Activated gamma-delta T cell treated with anti-CD3 and anti-CD28 coated beads, Interleukin-2, amount 50 U/mL, for 16 hours (primary cell): ENCODE results near the gene DYRK2.

Experiments used
- DNase-seq: peaks from one replicate; pipeline ENCODE4 v3.0.0-alpha.2; 2020; ENCODE audit warnings: low read depth

DYRK2 gene

DNA sequence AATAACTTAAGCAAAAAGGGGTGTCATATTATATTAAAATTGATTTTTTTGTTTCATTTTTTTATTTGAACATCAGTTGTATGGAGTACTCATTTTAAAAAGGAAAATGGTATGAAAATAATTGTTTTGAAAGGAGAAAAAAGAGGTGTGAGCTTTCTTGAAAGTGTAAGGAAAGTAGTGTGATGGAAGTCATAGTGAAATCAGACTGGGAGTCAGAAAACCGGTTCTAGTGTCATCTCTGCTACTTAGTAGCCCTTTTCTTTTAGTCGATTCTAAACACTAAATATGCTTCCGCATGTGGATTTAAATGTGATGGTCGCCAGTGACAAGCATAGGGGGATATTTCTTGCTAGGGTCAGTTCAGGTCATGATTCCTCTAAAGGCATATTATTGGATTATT lies 1.8 kb upstream of the DYRK2 start:
- no peak for DNase-seq

- no peak for DNase-seq
Measured at GRCh38 chr12:67647181-67647798, 1.3 kb upstream of the DYRK2 start.

DNA sequence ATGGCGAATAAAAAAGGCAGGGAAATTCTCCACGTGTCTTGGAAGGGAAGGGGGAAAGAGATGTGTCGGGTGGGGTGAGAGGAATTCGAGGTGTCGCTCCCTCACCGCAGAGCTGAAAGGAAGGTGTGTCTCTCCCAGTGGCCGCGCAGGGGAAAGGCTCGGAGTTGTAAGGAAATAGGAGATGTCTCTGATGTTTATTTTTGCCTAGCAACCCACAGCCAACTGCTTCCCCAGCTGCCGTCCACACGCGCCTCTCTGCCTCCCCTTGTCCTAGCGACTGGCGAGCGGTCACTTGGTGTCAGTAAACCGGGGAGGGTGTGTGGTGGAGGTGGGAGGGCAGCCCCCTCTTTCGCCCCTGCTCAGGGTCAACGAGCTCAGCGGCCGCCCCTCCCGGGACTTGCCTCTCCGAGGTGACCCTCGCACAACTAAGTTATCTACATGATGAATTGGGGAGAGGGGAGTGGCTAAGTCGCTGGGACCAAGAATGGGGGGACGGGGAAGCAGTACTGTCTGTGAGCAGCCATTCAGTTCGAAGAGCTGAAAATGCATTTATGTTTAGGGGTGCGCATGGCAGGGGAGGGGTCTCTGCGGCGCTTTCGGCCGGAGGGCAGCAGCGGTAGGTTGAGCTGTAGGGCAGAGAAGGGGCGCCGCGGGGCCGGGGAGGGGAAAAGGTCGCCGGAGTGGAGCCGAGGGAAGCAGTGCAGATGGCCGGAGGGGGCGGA lies 585 bp upstream of the DYRK2 start:
- no peak for DNase-seq

DNA sequence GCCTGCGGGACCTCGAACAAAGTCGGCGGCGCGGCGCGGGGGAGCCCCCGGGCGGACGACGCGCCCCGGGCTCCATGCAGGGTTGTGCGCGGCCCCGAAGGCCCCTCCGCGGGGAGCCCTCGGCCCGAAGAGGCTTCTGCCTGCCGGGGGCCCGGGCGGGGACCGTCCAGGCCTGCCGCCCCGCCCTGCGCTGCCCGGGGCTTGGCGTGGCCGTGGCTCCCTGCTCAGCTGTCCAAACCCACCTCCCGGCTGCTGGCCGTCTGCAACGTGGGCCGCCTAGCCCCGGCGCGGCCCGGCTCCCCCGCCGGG lies 670 bp downstream of the DYRK2 start:
- peak; percentile 18 for DNase-seq

DNA sequence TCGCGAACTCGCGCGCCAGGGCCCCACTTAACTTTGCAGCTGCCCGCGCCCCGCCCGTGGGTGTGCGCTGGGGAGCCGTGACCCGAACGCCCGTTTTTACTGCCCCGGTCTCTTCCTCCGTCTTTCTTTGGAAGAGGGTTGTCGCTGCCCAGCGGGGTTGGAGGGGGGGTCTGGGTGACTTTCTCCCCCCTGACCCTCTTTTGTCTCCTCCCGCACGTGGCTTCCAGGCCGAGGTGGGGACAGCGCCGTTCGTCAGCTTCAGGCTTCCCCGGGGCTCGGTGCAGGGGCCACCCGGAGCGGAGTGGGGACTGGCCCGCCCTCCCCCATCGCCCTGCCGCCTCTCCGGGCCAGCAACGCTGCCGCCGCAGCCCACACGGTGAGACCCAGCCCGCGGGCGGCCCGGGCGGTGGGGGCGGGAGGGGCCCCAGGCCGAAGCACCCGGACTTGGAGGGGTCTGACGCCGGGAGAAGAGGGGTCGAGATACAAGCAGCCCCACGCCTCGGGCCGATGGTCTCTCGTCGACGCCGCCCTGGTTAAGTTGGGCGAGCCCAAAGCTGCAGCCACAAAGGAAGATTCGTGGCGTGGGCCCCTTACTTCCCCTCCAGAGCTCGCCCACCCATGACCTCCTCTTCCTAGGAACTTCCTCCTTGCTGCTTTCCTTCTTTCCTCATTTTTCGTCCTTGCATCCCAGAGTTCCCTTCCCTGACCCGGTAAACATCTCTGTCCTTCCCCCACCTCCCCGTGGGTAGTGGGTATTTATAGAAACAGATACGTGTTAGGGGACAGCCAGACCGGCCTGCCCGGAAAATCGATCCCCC lies 1.2 kb downstream of the DYRK2 start:
- DNase-seq = peak; percentile 20

DNA sequence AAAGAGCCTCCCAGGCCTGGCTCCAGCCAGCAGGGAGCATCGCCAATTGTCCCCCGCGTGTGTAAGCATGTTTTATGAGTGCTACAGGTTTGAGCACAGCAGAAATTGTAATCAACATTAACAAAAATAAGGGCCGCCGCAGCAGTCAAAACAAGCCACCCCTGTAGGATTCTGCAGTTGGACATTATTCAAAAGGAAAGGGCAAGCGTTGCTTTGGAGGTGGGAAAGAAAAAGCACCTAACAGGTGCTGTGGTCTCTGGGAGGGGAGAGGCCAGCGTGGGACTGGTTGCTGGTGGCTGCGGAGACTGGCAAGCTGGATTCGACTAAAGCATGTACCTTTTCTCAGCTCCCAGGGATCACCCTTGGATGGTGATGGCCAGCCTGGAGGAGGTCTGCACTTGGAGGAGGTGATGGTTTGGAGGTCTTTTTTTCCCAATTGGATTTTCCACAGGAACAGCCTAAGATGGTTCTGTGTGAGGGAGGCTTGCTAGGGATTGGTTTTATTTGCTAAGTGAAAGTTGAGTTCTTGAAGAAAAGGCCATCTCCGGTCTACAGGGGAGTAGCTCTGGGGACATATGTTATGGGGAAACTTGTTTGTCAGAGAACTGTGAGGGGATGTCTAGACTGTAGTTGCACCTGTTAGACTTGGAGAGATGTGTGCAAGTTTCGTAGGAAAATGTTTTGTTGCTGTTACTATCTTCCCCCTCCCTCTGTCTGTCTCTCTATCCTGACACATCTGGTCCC lies 2.0 kb downstream of the DYRK2 start:
- DNase-seq = no peak

DNA sequence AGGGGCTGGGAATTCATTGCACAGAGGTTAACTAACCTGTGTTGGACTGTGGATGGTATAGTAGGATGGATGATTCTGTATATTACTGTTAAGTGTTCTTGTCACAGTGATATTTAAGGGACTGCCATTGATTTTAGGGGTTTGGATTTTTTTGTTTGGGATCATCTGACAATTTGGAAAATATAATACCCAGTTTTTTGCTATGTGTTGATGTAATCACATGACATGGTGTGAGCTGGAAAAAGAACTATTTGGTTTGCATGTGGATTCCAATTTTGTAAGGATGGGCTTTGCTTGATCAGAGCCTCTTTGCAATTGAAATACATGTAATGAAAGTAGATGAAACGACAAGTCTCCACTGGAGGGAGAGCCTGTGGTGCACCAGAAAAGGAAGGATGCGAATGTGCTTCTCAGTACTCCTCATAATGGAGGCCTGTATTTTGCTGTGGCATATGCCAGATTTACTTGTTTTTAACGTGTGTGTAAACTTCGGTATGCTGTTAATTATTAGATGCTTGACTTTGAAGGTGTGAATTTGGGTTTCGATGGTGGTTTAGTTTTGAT lies 2.7 kb downstream of the DYRK2 start:
- DNase-seq = no peak

GRCh38 chr12:67655829-67656228 lies 7.3 kb downstream of the DYRK2 start:
- no peak for DNase-seq

GRCh38 chr12:67656251-67656650 lies 7.7 kb downstream of the DYRK2 start:
- no peak for DNase-seq

DNA sequence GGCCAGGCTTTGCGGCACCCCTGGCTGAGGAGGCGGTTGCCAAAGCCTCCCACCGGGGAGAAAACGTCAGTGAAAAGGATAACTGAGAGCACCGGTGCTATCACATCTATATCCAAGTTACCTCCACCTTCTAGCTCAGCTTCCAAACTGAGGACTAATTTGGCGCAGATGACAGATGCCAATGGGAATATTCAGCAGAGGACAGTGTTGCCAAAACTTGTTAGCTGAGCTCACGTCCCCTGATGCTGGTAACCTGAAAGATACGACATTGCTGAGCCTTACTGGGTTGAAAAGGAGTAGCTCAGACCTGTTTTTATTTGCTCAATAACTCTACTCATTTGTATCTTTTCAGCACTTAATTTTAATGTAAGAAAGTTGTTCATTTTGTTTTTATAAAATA lies 9.9 kb downstream of the DYRK2 start:
- no peak for DNase-seq

DNA sequence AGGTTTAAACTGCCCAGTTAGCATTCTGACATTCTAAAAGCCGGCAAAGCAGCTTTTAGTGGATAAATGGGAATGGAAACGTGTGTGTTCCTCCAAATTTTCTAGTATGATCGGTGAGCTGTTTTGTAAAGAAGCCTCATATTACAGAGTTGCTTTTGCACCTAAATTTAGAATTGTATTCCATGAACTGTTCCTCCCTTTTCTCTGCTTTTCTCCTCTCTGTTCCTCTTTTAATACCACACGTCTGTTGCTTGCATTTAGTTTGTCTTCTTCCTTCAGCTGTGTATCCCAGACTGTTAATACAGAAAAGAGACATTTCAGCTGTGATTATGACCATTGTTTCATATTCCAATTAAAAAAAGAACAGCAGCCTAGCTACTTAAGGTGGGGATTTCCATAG lies 10.7 kb downstream of the DYRK2 start:
- DNase-seq = no peak

GRCh38 chr12:67661311-67662021 lies 12.9 kb downstream of the DYRK2 start:
- DNase-seq = no peak

DNA sequence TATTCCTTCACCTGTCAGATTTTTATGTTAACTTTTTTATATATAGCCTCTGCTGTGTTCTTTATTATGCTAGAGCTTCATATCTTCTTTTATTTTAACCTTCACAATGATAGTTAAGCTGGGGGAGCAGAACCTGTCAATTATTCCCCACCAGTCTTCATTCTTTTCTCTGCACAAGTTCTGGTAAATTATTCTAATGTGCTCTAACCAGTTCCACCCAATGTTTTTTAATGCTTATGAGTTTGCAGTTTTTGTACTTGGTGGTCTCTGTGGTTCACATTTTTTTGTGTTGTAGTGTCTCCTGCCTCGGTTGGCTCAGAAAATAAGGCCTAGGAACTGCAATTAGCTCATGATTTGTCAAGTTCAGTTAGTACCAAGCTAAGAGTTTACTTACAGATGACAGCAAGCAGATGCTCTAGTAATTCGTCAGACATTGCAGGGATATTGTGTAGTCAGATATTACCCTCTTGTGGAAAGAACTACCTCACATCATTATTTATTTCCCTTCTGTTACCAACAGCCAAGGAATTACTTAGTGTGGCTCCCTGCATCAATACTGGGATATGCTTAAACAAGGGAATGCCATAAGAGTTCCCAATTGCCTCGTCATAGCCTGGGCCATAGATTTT lies 14.5 kb downstream of the DYRK2 start:
- no peak for DNase-seq

DNA sequence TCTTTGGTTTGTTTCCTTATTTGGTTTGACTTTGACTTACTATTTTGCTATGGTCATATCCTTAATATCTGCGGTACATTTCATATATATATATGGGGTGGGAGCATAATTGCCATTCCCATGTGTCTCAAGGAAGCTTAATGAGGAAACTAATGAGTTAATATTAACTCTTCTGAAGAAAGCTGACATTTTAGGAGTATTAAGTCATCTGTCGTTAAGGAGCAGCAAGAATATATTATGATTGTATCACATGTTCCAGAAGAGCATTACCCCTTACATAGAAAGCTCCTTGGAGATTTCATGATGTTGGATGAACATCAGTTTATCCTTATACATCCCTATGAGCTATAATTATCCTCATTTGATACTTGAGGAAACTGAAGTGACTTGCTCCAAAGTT lies 15.6 kb downstream of the DYRK2 start:
- no peak for DNase-seq

DNA sequence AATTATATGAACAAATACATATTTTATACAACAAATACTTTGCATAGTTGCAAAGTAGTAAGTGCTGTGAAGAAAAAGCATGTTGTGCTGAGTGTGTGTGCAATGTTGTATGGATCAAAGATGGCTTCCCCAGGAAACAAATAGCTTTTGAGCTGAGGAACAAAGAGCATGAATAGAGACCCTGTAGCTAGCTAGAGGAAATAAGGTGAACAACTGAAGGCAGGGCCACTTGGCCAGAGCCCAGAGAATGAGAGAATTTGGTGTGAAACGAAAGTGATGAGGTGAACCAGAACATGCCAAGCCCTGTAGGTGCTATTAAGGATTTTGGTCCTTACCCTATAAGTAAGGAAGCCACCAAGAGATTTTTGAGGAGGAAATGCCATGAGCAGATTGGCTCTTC lies 17.1 kb downstream of the DYRK2 start:
- DNase-seq = no peak

DNA sequence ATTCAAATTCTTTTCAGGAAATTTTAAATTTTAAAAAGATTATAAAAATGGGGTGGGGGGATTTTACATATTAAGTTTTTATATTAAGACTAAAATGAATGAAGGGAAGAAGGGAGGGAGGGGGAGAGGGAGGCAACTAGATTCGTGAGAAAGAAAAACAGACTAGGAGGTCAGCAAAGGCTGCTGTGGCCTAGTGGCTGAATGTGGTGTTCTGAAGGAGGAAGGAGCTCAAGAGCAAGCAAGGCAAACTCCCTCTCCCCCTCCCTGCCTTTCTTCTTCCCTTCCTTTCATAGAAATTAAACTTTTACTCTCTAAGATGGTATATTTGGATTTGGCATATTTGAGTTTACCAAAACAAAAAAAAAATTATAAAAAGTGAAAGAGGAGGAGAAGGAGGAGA lies 18.1 kb downstream of the DYRK2 start:
- DNase-seq = no peak

- no peak for DNase-seq
Measured at GRCh38 chr12:67667276-67668073, 18.9 kb downstream of the DYRK2 start.

DNA sequence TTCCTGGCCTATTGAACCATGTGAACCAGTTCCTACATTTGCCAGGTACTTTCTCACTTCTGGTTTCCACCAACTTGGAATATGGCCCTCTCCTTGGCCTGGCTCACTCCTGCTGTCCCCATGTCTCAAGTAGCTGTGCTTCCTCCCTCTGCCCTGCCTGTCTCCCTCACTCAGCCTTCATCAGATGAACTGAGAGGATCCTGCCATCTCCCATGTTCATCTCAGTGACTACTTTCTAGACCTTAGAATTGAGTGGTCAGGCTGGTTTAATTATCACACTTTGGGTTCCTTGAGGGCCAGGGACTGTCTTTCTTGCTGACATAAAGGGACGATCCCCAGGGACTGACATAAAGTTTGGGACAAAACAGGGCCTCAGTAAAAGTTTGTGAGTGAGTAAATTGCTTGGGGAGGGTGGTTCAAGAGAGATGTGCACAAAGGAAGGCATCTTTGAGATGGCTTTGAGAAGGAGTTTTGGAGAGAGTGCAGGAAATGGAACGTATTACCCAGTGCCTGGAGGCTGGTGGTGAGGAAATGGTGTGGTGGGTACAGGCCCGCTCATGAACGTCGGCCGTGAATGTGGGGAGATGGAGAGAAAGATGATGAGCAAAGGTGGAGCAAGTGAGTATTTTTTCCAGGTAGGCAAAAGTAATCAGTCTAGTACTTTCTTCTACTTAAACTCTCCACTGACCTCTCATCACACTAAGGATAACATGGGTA lies 20.8 kb downstream of the DYRK2 start:
- DNase-seq = no peak

- no peak for DNase-seq
Measured at GRCh38 chr12:67669934-67670631, 21.5 kb downstream of the DYRK2 start.
